ENCODE measurements around the gene TSPAN17. TPM values are rescaled to one million over a fixed set of nuclear protein-coding genes. Genes with fewer than 3 reads are reported as not detected.

TSPAN17 gene
- total and polyA plus RNA-seq, 4 experiments from 2014 or later, result 16.0 to 30.7 (median 27.1) TPM

DNA sequence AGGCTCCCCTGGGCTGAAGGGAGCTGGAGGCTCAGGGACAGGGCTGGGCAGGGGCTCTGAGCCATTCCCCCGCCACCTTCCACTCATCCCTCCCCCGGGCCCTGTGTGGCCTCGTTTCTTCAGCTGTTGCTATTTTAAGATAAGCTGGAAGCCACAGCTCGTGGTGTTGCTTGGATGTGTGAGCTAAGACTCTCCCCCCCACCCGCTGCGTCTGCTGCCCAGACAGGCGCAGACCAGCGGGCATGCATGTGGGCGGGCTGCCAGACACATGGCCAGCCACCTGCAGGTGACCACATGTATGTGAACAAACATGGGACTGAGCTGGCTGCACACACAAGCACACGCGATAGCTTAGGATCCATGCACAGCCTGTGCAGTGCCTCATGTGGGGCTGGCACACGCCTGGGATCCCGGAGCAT, 25.6 kb upstream of the TSPAN17 start:
- Histone ChIP-seq H3K36me3 (ENCODE audit: insufficient read depth, low read length) (no peaks in the 10 kb centered on the region), H3K4me1 (ENCODE audit: insufficient read depth, low read length) (peaks cover 23% of the 10 kb centered on the region), H3K27me3 (ENCODE audit: insufficient read depth, low read length) (peaks cover 35% of the 10 kb centered on the region), H3K27ac (ENCODE audit: low read depth, low read length) (no peak overlapping the region), H3K9me3 (ENCODE audit: control insufficient read depth in 1 of 2, low read length in 2 of 2) (no peaks in the 10 kb centered on the region), H3K4me3 (ENCODE audit: low read length in 2 of 2) (no peak overlapping the region)
- DNase-seq, result no peak
- H3K27me3 Mint-ChIP-seq, result peaks cover 30 to 34% of the 10 kb centered on the region in 2 donors
- ChIA-PET POLR2A (ENCODE audit: partially characterized antibody) (interaction anchor here (0.6 to 1.0 kb wide), 2 partner anchors 14 to 25 kb away, joined by 3 to 4 read pairs; no protein-coding TSS in a partner anchor), CTCF (ENCODE audit: partially characterized antibody) (interaction anchor here (0.6 to 0.9 kb wide), 2 partner anchors 39 to 1064 kb away, joined by 3 read pairs; no protein-coding TSS in a partner anchor)
- intact Hi-C loops (cut with micrococcal nuclease), result no loop called here
- peaks cover 0 to 3% (median 0%) of the 10 kb centered on the region in 8 donors for H3K9me3 Mint-ChIP-seq
- H3K4me1 Mint-ChIP-seq, result peaks cover 6 to 19% (median 13%) of the 10 kb centered on the region in 4 donors
- H3K27ac Mint-ChIP-seq, result peak overlapping the region in 1 of 7 donors; percentile 29
- no peaks in the 10 kb centered on the region for H3K36me3 Mint-ChIP-seq
- H3K4me3 Mint-ChIP-seq, result no peak overlapping the region

DNA sequence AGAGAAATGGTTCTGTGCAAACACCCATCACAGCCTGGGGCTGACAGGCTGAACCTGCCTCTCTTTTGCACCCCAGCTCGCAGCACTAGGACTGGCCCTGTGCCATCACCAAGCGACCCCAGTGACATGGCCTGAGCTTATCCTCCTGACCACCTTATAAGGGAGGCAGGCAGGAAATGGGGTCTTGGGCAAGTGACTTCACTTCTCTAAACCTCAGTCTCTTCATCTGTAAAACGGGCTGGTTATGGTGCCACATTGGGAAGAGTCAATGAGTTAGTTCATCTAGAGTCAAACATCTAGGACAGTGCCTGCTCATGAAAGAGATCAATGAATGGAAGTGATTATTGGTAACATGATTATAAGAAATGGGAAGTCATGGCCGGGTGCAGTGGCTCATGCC, 23.1 kb upstream of the TSPAN17 start:
- Mint-ChIP-seq H3K27ac (no peak overlapping the region), H3K4me1 (peaks cover 7 to 12% (median 9%) of the 10 kb centered on the region in 4 donors), H3K4me3 (no peak overlapping the region), H3K9me3 (peaks cover 0 to 3% (median 0%) of the 10 kb centered on the region in 8 donors), H3K36me3 (no peaks in the 10 kb centered on the region), H3K27me3 (peaks cover 30 to 40% of the 10 kb centered on the region in 2 donors)
- CTCF ChIA-PET (ENCODE audit: partially characterized antibody), result no interaction called here
- H3K4me3 ChIP-seq (ENCODE audit: low read length in 2 of 2), result no peak overlapping the region
- intact Hi-C loops (cut with micrococcal nuclease), result no loop called here
- no peak for DNase-seq
- POLR2A ChIA-PET (ENCODE audit: partially characterized antibody), result no interaction called here
- peaks cover 31% of the 10 kb centered on the region for H3K27me3 ChIP-seq (ENCODE audit: insufficient read depth, low read length)
- H3K36me3 ChIP-seq (ENCODE audit: insufficient read depth, low read length), result no peaks in the 10 kb centered on the region
- no peak overlapping the region for H3K27ac ChIP-seq (ENCODE audit: low read depth, low read length)
- no peaks in the 10 kb centered on the region for H3K9me3 ChIP-seq (ENCODE audit: control insufficient read depth in 1 of 2, low read length in 2 of 2)
- peaks cover 16% of the 10 kb centered on the region for H3K4me1 ChIP-seq (ENCODE audit: insufficient read depth, low read length)

DNA sequence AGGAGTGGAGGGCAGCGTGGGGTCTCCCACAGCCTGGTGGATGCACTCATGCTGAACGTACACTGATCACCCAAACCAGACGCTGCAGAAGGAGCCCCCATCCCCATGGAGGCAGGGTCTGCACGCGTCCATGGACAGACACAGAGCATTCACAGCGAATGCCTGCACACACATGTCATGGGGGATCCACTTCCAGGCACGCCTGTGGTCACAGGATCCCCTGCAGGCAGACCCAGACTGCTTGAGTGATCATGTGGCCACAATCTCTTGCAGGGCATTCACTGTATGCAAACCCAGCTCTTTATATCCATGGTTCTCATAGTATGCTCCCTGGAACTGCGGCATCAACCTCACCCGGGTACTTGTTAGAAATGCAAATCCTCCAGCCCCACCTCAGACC, 22.3 kb upstream of the TSPAN17 start:
- Mint-ChIP-seq H3K27me3 (peaks cover 34 to 41% of the 10 kb centered on the region in 2 donors), H3K4me1 (peaks cover 7 to 12% (median 8%) of the 10 kb centered on the region in 4 donors), H3K36me3 (no peaks in the 10 kb centered on the region), H3K4me3 (no peak overlapping the region), H3K9me3 (peaks cover 0 to 3% (median 0%) of the 10 kb centered on the region in 8 donors), H3K27ac (no peak overlapping the region)
- ChIA-PET POLR2A (ENCODE audit: partially characterized antibody) (no interaction called here), CTCF (ENCODE audit: partially characterized antibody) (interaction anchor here (1.4 kb wide), 1 partner anchor 36 kb away, joined by 4 read pairs; no protein-coding TSS in a partner anchor)
- Histone ChIP-seq H3K27me3 (ENCODE audit: insufficient read depth, low read length) (peaks cover 32% of the 10 kb centered on the region), H3K36me3 (ENCODE audit: insufficient read depth, low read length) (no peaks in the 10 kb centered on the region), H3K4me1 (ENCODE audit: insufficient read depth, low read length) (peaks cover 15% of the 10 kb centered on the region), H3K4me3 (ENCODE audit: low read length in 2 of 2) (no peak overlapping the region), H3K27ac (ENCODE audit: low read depth, low read length) (no peak overlapping the region), H3K9me3 (ENCODE audit: control insufficient read depth in 1 of 2, low read length in 2 of 2) (no peaks in the 10 kb centered on the region)
- intact Hi-C loops (cut with micrococcal nuclease), result no loop called here
- DNase-seq, result no peak

DNA sequence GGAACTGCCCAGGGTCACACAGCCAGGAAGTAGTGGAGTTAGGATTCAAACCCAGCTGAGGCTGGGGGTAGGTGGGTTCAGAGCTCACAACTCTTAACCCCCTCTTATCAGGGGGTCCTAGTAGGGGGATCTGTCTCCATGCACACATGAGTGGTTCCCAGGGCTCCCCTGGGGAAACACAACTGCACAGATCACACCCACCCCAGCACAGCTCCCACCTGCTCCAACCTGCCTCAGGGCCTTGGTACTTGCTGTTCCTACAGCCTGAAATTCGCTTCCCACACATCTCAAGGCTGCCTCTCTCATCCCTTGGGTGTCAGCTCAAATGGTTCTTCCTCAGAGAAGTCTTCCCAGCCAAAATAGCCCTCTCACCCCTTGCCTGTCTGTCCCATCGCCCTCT, 21.8 kb upstream of the TSPAN17 start:
- no peaks in the 10 kb centered on the region for H3K36me3 Mint-ChIP-seq
- H3K4me1 ChIP-seq (ENCODE audit: insufficient read depth, low read length), result peaks cover 14% of the 10 kb centered on the region
- H3K27ac Mint-ChIP-seq, result no peak overlapping the region
- H3K27me3 ChIP-seq (ENCODE audit: insufficient read depth, low read length), result peaks cover 27% of the 10 kb centered on the region
- H3K9me3 ChIP-seq (ENCODE audit: control insufficient read depth in 1 of 2, low read length in 2 of 2), result no peaks in the 10 kb centered on the region
- H3K9me3 Mint-ChIP-seq, result peaks cover 0 to 2% (median 0%) of the 10 kb centered on the region in 8 donors
- ChIA-PET POLR2A (ENCODE audit: partially characterized antibody) (no interaction called here), CTCF (ENCODE audit: partially characterized antibody) (interaction anchor here (1.4 kb wide), 1 partner anchor 35 kb away, joined by 4 read pairs; no protein-coding TSS in a partner anchor)
- H3K27me3 Mint-ChIP-seq, result peaks cover 32 to 37% of the 10 kb centered on the region in 2 donors
- no peak overlapping the region for H3K4me3 ChIP-seq (ENCODE audit: low read length in 2 of 2)
- H3K4me3 Mint-ChIP-seq, result no peak overlapping the region
- peaks cover 3 to 6% (median 5%) of the 10 kb centered on the region in 4 donors for H3K4me1 Mint-ChIP-seq
- intact Hi-C loops (cut with micrococcal nuclease), result no loop called here
- no peaks in the 10 kb centered on the region for H3K36me3 ChIP-seq (ENCODE audit: insufficient read depth, low read length)
- no peak for DNase-seq
- H3K27ac ChIP-seq (ENCODE audit: low read depth, low read length), result no peak overlapping the region

DNA sequence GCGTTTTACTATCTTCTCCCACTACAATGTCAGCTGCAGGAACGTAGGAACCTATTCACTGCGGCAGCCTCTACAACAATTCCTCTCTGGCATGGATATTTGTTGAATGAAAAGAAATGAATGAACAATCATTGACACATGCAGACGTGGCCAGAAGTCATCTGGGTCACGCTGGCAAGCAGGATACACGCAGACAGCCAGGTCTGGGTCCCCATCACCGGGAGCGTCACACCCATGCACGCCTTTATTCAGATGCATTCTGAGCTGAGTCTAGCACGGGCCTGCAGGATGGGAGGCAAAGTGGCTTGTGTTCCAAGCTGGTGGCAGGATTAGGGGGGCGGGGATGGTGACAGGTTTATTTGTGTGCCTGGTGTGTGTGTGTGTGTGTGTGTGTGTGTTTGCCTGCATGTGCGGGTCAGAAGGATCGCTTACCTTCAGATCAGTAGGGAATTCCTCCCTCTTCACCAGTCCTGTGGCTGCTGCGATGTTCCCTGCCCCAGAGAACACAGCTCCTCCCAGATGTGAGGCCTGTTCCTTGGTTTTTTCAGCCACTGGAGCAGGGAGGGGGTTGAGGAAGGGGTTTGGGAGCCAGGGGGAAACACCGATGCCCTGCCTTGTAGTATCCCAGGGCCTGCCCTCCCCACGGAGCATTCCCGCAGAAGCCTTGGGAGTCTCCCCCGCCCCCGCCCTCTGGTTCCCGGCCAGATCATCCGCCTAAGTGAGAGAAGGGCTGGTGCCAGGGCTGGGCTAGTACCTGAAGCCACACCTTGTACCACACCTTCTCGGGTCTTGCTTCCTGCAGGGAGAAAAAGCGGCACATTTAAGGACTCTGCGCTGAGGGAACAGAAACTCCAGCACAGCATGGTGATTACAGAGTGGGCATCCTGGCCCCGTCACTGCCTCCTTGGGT, 21.1 kb upstream of the TSPAN17 start:
- H3K4me1 ChIP-seq (ENCODE audit: insufficient read depth, low read length), result peaks cover 16% of the 10 kb centered on the region
- ChIA-PET CTCF (ENCODE audit: partially characterized antibody) (interaction anchor here (1.4 to 1.9 kb wide), 2 partner anchors 35 kb away, joined by 4 to 5 read pairs; no protein-coding TSS in a partner anchor), POLR2A (ENCODE audit: partially characterized antibody) (no interaction called here)
- Mint-ChIP-seq H3K27me3 (peaks cover 36 to 40% of the 10 kb centered on the region in 2 donors), H3K4me1 (peaks cover 7 to 9% (median 8%) of the 10 kb centered on the region in 4 donors), H3K27ac (no peak overlapping the region), H3K4me3 (no peak overlapping the region), H3K36me3 (no peaks in the 10 kb centered on the region), H3K9me3 (no peaks in the 10 kb centered on the region)
- no peaks in the 10 kb centered on the region for H3K36me3 ChIP-seq (ENCODE audit: insufficient read depth, low read length)
- no peak overlapping the region for H3K4me3 ChIP-seq (ENCODE audit: low read length in 2 of 2)
- DNase-seq, result no peak
- no peak overlapping the region for H3K27ac ChIP-seq (ENCODE audit: low read depth, low read length)
- H3K27me3 ChIP-seq (ENCODE audit: insufficient read depth, low read length), result peaks cover 20% of the 10 kb centered on the region
- intact Hi-C loops (cut with micrococcal nuclease), result no loop called here
- no peaks in the 10 kb centered on the region for H3K9me3 ChIP-seq (ENCODE audit: control insufficient read depth in 1 of 2, low read length in 2 of 2)

DNA sequence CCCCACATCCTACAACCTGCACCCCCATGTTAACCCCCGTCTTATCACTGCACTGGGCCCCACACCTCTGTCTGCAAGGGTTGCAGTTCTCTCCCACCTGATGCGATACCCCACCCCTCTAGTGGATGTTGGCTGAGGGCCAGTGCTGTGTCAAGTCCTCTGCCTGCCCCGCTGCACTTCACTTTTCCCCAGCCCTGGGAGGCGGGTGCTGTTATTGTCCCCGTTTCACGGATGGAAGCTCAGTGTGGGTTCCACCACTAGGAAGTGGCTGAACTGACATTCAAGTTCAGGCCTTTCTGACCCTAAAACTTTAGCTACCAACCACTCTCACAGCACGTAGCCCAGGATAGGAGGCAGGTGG, 20.4 kb upstream of the TSPAN17 start:
- ChIA-PET CTCF (ENCODE audit: partially characterized antibody) (interaction anchor here (1.9 kb wide), 1 partner anchor 34 kb away, joined by 5 read pairs; no protein-coding TSS in a partner anchor), POLR2A (ENCODE audit: partially characterized antibody) (no interaction called here)
- no peak overlapping the region for H3K4me3 Mint-ChIP-seq
- intact Hi-C loops (cut with micrococcal nuclease), result no loop called here
- no peaks in the 10 kb centered on the region for H3K9me3 ChIP-seq (ENCODE audit: control insufficient read depth in 1 of 2, low read length in 2 of 2)
- no peaks in the 10 kb centered on the region for H3K36me3 Mint-ChIP-seq
- H3K27me3 Mint-ChIP-seq, result peaks cover 40 to 42% of the 10 kb centered on the region in 2 donors
- H3K27me3 ChIP-seq (ENCODE audit: insufficient read depth, low read length), result peaks cover 21% of the 10 kb centered on the region
- H3K36me3 ChIP-seq (ENCODE audit: insufficient read depth, low read length), result no peaks in the 10 kb centered on the region
- H3K9me3 Mint-ChIP-seq, result no peaks in the 10 kb centered on the region
- no peak for DNase-seq
- H3K4me3 ChIP-seq (ENCODE audit: low read length in 2 of 2), result no peak overlapping the region
- no peak overlapping the region for H3K27ac Mint-ChIP-seq
- peaks cover 7 to 9% (median 8%) of the 10 kb centered on the region in 4 donors for H3K4me1 Mint-ChIP-seq
- no peak overlapping the region for H3K27ac ChIP-seq (ENCODE audit: low read depth, low read length)
- peaks cover 16% of the 10 kb centered on the region for H3K4me1 ChIP-seq (ENCODE audit: insufficient read depth, low read length)

DNA sequence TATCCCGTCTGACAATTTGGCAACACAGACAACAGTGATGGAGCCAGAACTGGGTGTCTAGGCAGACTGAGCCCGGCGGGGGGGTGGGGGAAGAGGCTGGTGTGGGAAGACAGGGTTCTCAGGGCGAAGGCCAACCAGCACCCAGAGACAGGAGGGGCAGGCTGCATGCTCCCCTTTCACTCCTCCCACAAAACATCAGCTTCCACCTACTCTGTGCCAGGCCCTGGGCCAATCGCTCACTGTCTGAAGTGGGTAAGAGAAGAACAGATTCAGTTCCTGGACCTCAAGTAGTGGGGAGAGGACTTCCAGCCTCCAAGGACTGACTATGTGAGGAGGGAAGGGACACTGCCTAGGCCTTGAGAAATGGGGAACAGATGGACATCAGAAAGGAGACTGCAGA, 19.7 kb upstream of the TSPAN17 start:
- H3K4me3 ChIP-seq (ENCODE audit: low read length in 2 of 2), result no peak overlapping the region
- intact Hi-C loops (cut with micrococcal nuclease), result no loop called here
- H3K36me3 ChIP-seq (ENCODE audit: insufficient read depth, low read length), result no peaks in the 10 kb centered on the region
- Mint-ChIP-seq H3K27me3 (peaks cover 37 to 41% of the 10 kb centered on the region in 2 donors), H3K9me3 (no peaks in the 10 kb centered on the region), H3K4me1 (peaks cover 7 to 9% (median 8%) of the 10 kb centered on the region in 4 donors), H3K36me3 (no peaks in the 10 kb centered on the region), H3K4me3 (peak overlapping the region in 2 of 8 donors; percentile 1 to 7), H3K27ac (no peak overlapping the region)
- H3K9me3 ChIP-seq (ENCODE audit: control insufficient read depth in 1 of 2, low read length in 2 of 2), result no peaks in the 10 kb centered on the region
- ChIA-PET CTCF (ENCODE audit: partially characterized antibody) (interaction anchor here (1.9 kb wide), 1 partner anchor 34 kb away, joined by 5 read pairs; no protein-coding TSS in a partner anchor), POLR2A (ENCODE audit: partially characterized antibody) (no interaction called here)
- peaks cover 16% of the 10 kb centered on the region for H3K4me1 ChIP-seq (ENCODE audit: insufficient read depth, low read length)
- no peak overlapping the region for H3K27ac ChIP-seq (ENCODE audit: low read depth, low read length)
- DNase-seq, result no peak
- H3K27me3 ChIP-seq (ENCODE audit: insufficient read depth, low read length), result peaks cover 24% of the 10 kb centered on the region

All from CD4-positive, alpha-beta memory T cell (primary cell).